Measurements from ENCODE around the gene ANKRD13C. TPM values are rescaled to one million over a fixed set of nuclear protein-coding genes. Genes with fewer than 3 reads are reported as not detected.

ANKRD13C gene
- total RNA-seq, 4 donors from 2014 or later, result 21.5 to 36.2 (median 25.7) TPM

DNA sequence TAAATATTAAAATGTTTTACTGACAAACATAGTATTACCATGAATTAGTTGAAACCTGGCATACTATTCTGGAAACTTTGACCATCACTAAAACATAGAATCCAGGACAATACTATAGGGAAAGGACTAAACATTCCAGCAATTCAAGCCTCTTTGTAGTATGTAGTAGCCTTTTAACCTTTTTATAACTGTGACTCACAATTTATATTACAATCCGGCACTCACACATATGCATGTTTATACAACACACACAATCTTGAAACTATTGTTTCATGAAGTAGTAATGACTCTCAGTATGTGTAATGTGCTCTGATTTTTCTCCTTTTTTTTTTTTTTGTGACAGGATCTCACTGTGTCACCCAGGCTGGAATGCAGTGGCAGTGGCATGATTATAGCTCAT, 64.3 kb downstream of the ANKRD13C start:
- no peak for DNase-seq (ENCODE audit: low spot score in 2 of 2)
- Histone ChIP-seq H3K27ac (no peak overlapping the region), H3K4me1 (no peaks in the 10 kb centered on the region), H3K27me3 (no peaks in the 10 kb centered on the region), H3K4me3 (no peak overlapping the region), H3K9me3 (no peaks in the 10 kb centered on the region), H3K36me3 (peaks cover 57% of the 10 kb centered on the region)
- no peak for TF ChIP-seq POLR2A (IDR thresholded peaks at IDR 0.05)
- TF ChIP-seq EP300 (IDR thresholded peaks at IDR 0.05), result no peak
- no peak for TF ChIP-seq CTCF (IDR thresholded peaks at IDR 0.05)
- TF ChIP-seq POLR2AphosphoS5 (IDR thresholded peaks at IDR 0.05), result no peak
- WGBS, result 95% methylated on average over 1 of the region's 1 CpG

DNA sequence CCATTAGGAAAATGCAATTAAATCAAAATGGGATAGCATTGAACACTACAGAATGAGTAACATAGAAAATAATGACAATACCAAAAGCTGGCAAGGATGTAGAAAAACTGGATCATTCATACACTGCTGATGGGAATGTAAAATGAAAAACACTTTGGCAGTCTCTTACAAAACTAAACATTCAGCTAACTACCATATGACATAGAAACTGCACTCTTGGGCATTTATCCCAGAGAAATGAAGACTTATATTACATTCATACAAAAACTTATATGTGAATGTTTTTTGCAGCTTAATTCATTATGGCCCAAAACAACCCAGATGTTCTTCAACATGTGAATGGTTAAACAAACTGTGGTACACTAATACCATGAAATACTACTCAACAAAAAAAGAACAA, 66.4 kb downstream of the ANKRD13C start:
- H3K9me3 ChIP-seq, result no peaks in the 10 kb centered on the region
- no peaks in the 10 kb centered on the region for H3K27me3 ChIP-seq
- no peaks in the 10 kb centered on the region for H3K4me1 ChIP-seq
- no peak overlapping the region for H3K4me3 ChIP-seq
- no peak for DNase-seq (ENCODE audit: low spot score in 2 of 2)
- H3K27ac ChIP-seq, result no peak overlapping the region
- TF ChIP-seq POLR2A (IDR thresholded peaks at IDR 0.05) (no peak), EP300 (IDR thresholded peaks at IDR 0.05) (no peak), POLR2AphosphoS5 (IDR thresholded peaks at IDR 0.05) (no peak), CTCF (IDR thresholded peaks at IDR 0.05) (no peak)
- peaks cover 36% of the 10 kb centered on the region for H3K36me3 ChIP-seq

GRCh38 chr1:70286453-70286852, 68.1 kb downstream of the ANKRD13C start:
- TF ChIP-seq POLR2A (IDR thresholded peaks at IDR 0.05) (no peak), EP300 (IDR thresholded peaks at IDR 0.05) (no peak), POLR2AphosphoS5 (IDR thresholded peaks at IDR 0.05) (no peak), CTCF (IDR thresholded peaks at IDR 0.05) (no peak)
- H3K27ac ChIP-seq, result no peak overlapping the region
- 95% methylated on average over 5 of the region's 5 CpGs for WGBS
- no peaks in the 10 kb centered on the region for H3K27me3 ChIP-seq
- H3K36me3 ChIP-seq, result peaks cover 30% of the 10 kb centered on the region
- no peak overlapping the region for H3K4me3 ChIP-seq
- no peaks in the 10 kb centered on the region for H3K4me1 ChIP-seq
- H3K9me3 ChIP-seq, result no peaks in the 10 kb centered on the region
- no peak for DNase-seq (ENCODE audit: low spot score in 2 of 2)

GRCh38 chr1:70284366-70284765, 70.2 kb downstream of the ANKRD13C start:
- WGBS, result 68% methylated on average over 2 of the region's 2 CpGs
- Histone ChIP-seq H3K27me3 (no peaks in the 10 kb centered on the region), H3K4me1 (no peaks in the 10 kb centered on the region), H3K9me3 (no peaks in the 10 kb centered on the region), H3K27ac (no peak overlapping the region), H3K36me3 (peaks cover 17% of the 10 kb centered on the region), H3K4me3 (no peak overlapping the region)
- DNase-seq (ENCODE audit: low spot score in 2 of 2), result no peak
- TF ChIP-seq CTCF (IDR thresholded peaks at IDR 0.05) (no peak), EP300 (IDR thresholded peaks at IDR 0.05) (no peak), POLR2AphosphoS5 (IDR thresholded peaks at IDR 0.05) (no peak), POLR2A (IDR thresholded peaks at IDR 0.05) (no peak)

DNA sequence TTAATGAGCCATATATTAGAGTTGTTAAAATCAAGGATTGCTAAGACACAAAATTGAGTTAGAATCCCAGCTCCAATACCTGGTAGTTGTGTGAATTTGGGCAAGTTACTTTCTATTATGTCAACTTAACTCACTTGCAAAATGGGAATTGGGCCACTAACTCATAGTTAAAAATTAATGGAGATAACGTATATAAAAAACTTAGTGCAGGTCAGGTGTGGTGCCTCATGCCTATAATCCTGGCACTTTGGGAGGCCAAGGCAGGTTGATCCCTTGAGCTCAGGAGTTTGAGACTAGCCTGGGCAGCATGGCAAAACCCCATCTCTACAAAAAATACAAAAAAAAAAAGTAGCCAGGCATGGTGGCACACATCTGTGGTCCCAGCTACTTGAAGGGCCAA, 75.8 kb downstream of the ANKRD13C start:
- WGBS, result 96% methylated on average over 1 of the region's 1 CpG
- peaks cover 30% of the 10 kb centered on the region for H3K36me3 ChIP-seq
- TF ChIP-seq CTCF (IDR thresholded peaks at IDR 0.05) (no peak), POLR2A (IDR thresholded peaks at IDR 0.05) (no peak), POLR2AphosphoS5 (IDR thresholded peaks at IDR 0.05) (no peak)

More for the DNA sequence above, 75.8 kb downstream of the ANKRD13C start:
- H3K27me3 ChIP-seq, result no peaks in the 10 kb centered on the region
- no peaks in the 10 kb centered on the region for H3K4me1 ChIP-seq
- H3K4me3 ChIP-seq, result no peak overlapping the region
- H3K27ac ChIP-seq, result no peak overlapping the region
- no peak for DNase-seq (ENCODE audit: low spot score in 2 of 2)
- H3K9me3 ChIP-seq, result no peaks in the 10 kb centered on the region
